Central memory CD4-positive, alpha-beta T cell (primary cell): ENCODE data around the gene CHST6.
"Not testable (repeated sequence)": the region's sequence is repeated elsewhere in the genome, so short reads cannot be mapped to it uniquely, and the experiment has no call there.

Experiments
- DNase-seq: peaks from one replicate; pipeline ENCODE4 v3.0.0; 2022
- total RNA-seq, 3 experiments: gene quantifications; one replicate each; lab custom pipeline; 2026; lab: John Stamatoyannopoulos, UW

Gene CHST6
- total RNA-seq, result 0 to 0.19 (median 0.04) reads per million in 3 experiments

GRCh38 chr16:75495076-75495674, at the start of gene CHST6:
Gene CHST6 (minus strand): TSS chr16:75495441. CDS start chr16:75479828, 15,613 bp downstream.
- no peak for DNase-seq

DNA sequence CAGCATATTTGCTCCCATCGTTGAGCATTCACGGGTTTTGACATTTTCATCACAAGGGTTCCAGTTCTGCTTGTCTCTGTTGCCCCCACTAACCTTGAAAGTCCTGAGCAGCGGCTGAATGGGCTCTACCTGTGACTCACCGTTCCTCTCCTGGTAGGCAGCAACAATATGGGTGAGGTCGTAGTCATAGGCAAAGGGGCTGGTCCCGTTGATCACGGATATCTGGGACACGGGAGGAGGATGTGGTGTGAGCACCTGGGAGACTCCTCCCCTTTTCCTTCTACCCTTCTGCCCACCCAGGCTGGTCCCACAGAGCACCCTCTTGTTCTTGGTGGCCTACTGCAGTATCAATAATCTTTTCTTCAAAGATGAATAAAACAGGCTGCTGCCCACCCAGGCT, 47.2 kb upstream of the CHST6 start:
- not testable (repeated sequence) for DNase-seq

GRCh38 chr16:75541236-75541635, 46.0 kb upstream of the CHST6 start:
- DNase-seq, result no peak

DNA sequence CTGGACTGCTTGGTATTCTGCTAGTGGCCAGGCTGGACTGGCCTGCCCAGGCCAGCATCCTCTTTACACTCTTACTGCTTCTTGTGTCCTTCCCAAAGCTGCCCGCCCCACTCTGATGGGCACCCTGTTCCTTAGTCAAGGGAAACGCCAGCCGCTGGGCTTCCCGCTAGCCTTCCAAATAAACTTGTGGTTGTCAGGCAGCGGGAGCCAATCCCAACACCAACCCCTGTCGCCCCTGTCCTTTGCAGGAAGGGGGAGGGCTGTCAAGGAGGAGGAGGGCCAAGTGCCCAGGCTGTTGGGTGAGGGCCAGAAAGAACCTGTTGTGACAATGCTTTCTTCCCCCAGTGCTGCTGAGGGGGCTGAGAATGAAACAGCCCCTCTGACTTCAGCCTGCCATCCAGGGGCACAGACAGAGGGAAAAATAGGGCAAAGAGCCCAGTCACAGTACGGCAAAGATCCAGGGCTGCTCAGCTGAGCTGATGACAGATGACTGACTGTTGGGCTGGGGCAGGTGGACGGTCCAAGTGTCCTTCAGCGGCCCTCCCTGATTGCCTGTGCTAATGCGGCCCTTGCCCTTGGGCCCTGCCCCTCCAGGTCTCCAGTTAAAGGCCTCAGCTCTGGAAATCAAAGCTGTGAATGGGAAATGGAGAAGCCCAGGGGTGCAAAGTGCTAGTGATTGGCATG, 43.8 kb upstream of the CHST6 start:
- DNase-seq, result not testable (repeated sequence)

- no peak for DNase-seq
Measured at GRCh38 chr16:75537776-75538175, 42.5 kb upstream of the CHST6 start.

GRCh38 chr16:75535901-75536300, 40.7 kb upstream of the CHST6 start, which contains the start of gene CHST5:
Gene CHST5 (minus strand): TSS chr16:75536108. CDS start chr16:75530384, 5,724 bp downstream.
- DNase-seq, result no peak

DNA sequence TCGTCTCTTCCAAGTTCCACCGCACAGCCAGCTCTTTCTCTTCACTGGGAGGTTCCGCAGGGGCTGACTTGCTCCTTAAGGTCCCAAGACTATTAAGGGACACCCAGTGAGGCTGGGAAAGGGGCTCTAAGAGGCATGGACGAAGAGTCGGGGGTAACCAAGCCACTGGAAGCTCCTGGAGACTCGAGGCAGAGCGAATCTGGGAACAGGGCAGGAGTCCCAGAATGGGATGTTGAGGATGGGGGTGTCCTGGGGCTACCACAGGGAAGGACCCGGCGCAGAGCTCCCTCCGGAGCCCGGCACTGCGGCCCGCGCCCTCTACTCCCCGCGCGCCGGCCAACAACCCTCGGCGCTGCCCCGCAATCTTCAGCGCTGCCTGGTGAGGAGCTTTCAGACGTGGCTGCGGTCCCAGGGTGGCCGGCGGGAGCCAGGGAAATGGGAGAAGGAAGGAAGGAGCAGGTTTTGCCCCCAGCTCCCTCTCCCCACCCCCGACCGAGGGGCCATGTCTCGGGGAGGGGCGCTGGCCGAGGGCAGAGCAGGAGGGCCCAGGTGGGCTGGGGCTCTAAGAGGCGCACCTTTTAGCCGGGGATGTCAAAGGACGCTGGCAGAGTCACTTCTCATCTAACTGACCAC, 40.1 kb upstream of the CHST6 start:
- DNase-seq, result no peak

- DNase-seq, result no peak
Measured at GRCh38 chr16:75534560-75535205, 39.4 kb upstream of the CHST6 start.

- DNase-seq, result no peak
Measured at GRCh38 chr16:75532791-75533190, 37.5 kb upstream of the CHST6 start.

DNA sequence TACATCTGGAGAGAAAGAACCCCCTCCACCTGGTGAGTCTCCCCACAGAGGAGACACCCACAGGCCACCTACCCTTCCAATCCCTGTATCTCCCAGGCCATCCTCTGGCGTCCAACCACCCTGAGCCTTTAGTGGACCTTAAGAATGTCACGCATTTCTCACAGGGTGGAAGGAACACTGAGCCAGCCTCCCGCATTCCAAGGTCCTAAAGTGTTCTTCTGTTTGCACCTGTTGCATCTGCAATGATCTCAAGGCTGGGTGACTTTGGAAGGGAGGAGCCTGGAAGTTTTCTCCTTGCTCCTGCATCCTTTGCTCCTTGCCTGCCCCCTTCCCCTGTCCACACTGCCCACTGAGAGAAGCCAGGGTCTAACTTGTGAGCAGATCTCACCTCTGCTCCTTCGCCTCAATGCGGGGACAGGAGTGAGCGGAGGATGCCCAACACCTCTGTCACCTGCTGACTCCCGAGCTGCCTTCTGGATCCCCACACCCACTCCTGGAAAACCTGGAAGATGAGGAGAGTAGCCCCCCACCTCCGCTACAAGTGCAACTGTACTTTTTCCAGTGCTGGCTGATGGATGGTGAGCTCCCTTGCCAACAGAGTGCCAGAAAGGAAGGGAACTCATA, 37.0 kb upstream of the CHST6 start:
- DNase-seq, result no peak

- no peak for DNase-seq
Measured at GRCh38 chr16:75529959-75530358, 34.7 kb upstream of the CHST6 start.

DNA sequence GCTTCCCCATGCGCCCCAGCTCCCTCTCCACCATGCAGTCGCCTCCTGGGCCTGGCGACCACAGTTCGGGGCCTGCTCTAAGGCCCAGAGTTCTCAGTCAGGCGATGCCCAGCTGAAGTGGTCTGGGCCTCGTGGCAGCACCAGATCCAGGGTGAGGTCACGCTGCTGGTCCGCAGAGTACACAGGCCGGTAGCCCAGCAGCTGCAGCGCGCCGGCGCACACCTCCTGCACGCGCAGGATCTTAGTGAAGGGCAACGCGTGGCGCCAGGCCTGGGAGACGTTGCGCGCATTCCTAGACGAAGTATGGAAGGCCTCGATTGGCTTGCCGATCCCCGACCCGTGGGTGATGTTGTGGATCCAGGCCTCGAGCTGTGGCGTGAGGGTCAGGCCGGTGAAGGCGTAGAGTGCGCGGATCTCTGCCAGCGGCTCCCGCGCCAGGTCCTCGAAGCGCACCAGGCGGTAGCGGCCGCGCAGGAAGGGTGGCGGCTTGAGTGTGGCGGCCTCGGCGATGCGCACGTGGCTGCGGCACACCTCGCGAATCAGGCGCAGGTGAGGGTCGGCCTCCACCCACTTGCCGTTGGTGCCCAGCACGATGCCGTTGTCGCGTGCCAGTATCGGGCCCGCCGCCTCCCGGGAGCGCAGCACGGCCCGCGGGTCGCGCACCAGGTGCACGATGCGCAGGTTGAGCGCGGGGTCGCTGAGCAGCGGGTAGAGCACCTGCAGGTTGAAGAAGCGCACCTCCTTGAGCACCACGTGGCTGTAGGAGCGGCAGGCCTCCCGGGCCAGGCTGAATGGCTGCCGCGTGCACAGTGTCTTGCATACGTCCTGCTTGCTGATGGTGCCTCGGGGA, 34.0 kb upstream of the CHST6 start:
- no peak for DNase-seq

DNA sequence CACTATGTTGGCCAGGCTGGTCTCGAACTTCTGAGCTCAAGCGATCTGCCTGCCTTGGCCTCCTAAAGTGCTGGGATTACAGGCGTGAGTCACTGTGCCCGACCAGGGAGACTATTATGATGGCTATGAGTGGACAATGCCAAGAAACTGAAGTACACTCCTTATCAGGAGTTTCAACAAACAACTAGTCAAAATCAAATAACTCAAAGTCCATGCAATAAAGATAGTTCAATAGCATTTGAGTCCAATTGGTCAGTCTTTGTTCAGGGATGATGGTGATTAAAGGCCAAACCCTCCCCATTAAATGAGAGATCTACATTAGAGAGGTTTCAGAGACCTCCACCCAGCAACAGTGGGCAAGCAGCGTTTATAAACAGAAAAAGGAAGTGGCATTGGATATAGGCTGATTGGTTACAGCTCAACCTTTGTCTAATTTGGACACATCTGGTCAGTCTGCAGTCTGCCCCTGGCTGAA, 32.6 kb upstream of the CHST6 start:
- DNase-seq, result no peak

DNA sequence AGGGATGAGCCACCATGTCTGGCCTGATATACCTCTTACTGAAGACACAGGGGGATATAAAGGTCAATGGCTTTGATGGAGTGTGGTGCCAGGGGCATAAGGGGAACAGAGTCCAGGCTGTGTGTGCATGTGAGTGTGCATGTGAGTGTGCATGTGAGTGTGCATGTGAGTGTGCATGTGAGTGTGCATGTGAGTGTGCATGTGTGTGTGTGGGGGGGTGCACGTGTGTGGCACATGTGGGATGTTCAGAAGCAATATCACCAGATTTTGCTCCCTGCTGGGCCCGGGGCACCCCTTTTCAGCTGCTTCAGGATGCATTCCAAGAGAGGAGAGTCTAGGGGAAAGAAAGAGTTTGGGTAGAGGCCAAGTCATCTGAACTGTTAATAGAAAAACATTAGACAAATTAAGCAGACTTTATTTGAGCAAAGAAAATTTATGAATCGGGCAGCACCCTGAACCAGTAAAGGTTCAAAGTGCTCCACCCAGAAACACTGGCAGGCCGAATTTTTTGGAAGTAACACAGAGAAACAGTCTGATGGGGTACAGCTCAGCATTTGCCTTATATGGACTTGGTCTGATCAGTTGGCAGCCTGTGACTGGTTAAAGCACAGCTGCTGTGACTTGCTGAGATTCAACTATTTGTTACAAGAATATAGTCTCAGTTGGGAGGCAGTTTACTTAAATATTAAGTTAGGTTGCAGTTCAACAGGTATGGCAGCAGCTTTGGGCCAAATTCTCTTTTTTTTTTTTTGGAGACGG, 31.0 kb upstream of the CHST6 start:
- no peak for DNase-seq

DNA sequence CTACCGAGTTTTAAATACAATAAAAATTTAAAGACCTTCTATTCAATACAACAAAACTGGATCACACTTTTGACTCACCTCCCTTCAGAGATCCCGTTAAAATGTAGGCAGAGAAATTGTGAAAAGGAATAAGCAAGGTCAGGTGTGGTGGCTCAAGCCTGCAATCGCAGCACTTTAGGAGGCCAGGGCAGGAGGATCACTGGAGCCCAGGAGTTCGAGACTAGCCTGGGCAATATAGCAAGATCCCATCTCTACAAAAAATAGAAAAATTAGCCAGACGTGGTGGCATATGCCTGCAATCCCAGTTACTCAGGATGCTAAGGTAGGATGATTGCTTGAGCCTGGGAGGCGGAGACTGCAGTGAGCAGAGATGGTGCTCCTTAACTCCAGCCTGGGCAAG, 23.9 kb upstream of the CHST6 start:
- no peak for DNase-seq

DNA sequence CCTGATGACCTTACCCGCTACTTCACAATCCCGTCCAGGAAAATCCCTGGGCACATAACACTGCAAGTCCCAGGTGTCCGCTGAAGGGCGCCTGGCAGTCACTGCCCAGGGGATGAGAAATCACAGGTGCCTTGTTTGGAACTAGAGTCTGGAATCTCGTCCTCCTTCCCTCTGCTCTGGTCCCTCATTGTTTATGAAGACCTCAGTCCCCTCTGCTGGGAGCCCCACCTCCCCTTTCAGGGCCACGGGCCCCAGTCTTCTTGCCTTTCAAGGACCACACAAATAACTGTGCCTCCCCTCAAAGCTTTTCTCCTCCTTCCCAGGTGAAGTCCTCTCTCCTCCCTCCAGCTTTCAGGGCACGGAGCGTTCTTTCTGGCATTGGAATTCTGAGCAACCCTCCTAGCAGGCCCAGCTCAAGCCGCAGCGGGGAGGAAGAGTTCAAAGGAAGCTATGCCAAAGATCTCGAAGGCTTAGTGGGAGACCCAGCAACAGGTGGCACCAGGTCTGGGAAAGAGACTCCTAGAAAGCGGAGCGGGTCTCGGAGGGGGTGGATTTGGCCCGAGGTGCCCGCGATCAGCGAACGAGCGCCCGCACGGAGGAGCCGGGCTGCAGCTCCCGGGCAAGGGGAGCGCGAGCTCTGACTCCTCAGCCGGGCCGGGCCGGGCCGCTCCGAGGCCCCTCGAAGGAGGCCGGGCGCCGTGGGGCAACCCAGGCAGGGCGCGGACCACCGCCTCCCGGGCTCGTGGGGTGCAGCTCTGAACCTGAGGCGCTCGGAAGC, 21.1 kb upstream of the CHST6 start:
- DNase-seq, result peak; percentile 25

DNA sequence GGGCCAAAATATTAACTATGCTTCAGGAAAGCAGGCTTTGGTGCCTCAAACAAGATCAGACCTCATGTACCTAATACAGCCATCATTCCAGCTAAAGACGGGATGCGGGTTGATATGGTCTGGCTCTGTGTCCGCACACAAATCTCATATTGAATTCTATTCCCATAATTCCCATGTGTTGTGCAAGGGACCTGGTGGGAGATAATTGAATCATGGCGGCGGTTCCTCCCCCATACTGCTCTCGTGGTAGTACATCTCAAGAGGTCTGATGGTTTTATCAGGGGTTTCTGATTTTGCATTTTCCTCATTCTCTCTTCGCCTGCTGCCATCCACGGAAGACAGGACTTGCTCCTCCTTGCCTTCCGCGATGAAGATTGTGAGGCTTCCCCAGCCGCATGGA, 19.1 kb upstream of the CHST6 start:
- no peak for DNase-seq

DNA sequence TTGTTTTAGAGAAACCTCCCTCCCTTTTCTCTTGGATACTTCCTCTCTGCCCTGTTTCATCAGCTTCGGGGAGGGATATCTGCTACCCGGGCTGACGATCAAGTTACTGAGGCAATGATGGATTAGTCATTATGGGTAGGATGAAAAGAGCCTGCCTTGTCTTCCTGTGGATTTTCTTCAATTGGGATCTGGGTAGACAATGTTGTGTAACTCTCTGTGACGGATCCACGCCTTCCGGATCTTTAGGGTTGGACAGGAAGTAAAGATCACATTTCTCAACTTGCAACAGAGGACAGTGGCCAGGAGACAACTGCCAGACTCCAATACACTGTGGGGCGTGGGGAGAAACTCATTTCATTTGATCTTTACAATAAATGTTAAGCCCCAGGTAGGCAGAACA, 11.3 kb upstream of the CHST6 start:
- DNase-seq, result no peak

GRCh38 chr16:75506107-75506506, 10.9 kb upstream of the CHST6 start:
- no peak for DNase-seq

DNA sequence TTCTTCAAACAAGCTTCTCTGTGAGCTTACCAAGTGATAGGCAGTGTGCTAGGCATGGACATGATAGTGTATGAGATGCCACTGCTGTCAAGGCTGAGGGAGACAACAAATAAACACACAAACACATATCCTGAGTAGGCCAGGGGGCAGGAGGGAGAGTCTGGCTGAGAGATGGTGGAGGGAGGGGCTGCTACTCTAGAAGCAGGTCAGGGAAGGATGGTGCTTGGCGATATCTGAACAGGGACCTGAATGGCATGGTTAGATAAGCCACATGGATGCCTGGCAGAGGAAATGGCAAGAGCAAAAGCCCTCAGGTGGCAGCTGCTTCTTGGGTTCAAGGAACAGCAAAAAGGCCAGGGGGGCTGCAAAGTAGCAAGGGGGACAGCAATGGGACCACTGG, 8.6 kb upstream of the CHST6 start:
- no peak for DNase-seq
